ENCODE results near the gene CAMTA2.
"Not testable (repeated sequence)": the region's sequence is repeated elsewhere in the genome, so short reads cannot be mapped to it uniquely, and the experiment has no call there.

The CAMTA2 gene

GRCh38 chr17:4986951-4987766 lies at the start of gene CAMTA2:
Gene CAMTA2 (minus strand): TSS chr17:4987675. CDS start chr17:4986222, 1,453 bp downstream.
- in situ Hi-C loops (cut with MboI; ENCODE audit: low sequenced_read_pairs): no loop called here

- in situ Hi-C loops (cut with MboI; ENCODE audit: low sequenced_read_pairs): no loop called here
Measured at GRCh38 chr17:5035315-5035714, 47.8 kb upstream of the CAMTA2 start, which contains the start of gene SLC52A1. Gene SLC52A1 (minus strand): TSS chr17:5035426. CDS start chr17:5034606, 820 bp downstream.

GRCh38 chr17:5034651-5035050 lies 47.2 kb upstream of the CAMTA2 start:
- in situ Hi-C loops (cut with MboI; ENCODE audit: low sequenced_read_pairs): no loop called here

GRCh38 chr17:5034063-5034462 lies 46.6 kb upstream of the CAMTA2 start:
- in situ Hi-C loops (cut with MboI; ENCODE audit: low sequenced_read_pairs): no loop called here

- in situ Hi-C loops (cut with MboI; ENCODE audit: low sequenced_read_pairs): no loop called here
Measured at GRCh38 chr17:5033352-5034015, 46.0 kb upstream of the CAMTA2 start.

GRCh38 chr17:5032865-5033264 lies 45.4 kb upstream of the CAMTA2 start:
- in situ Hi-C loops (cut with MboI; ENCODE audit: low sequenced_read_pairs): no loop called here

- in situ Hi-C loops (cut with MboI; ENCODE audit: low sequenced_read_pairs): no loop called here
Measured at GRCh38 chr17:5031365-5032082, 44.0 kb upstream of the CAMTA2 start.

- in situ Hi-C loops (cut with MboI; ENCODE audit: low sequenced_read_pairs): not testable (repeated sequence)
Measured at GRCh38 chr17:5030168-5030567, 42.7 kb upstream of the CAMTA2 start.

- in situ Hi-C loops (cut with MboI; ENCODE audit: low sequenced_read_pairs): no loop called here
Measured at GRCh38 chr17:5027916-5028315, 40.4 kb upstream of the CAMTA2 start.

GRCh38 chr17:5027299-5027698 lies 39.8 kb upstream of the CAMTA2 start:
- in situ Hi-C loops (cut with MboI; ENCODE audit: low sequenced_read_pairs): no loop called here

GRCh38 chr17:5024604-5025003 lies 37.1 kb upstream of the CAMTA2 start:
- in situ Hi-C loops (cut with MboI; ENCODE audit: low sequenced_read_pairs): no loop called here

GRCh38 chr17:5023588-5024147 lies 36.2 kb upstream of the CAMTA2 start:
- in situ Hi-C loops (cut with MboI; ENCODE audit: low sequenced_read_pairs): no loop called here

- in situ Hi-C loops (cut with MboI; ENCODE audit: low sequenced_read_pairs): no loop called here
Measured at GRCh38 chr17:5022171-5022711, 34.8 kb upstream of the CAMTA2 start.

- in situ Hi-C loops (cut with MboI; ENCODE audit: low sequenced_read_pairs): no loop called here
Measured at GRCh38 chr17:5020502-5021023, 33.1 kb upstream of the CAMTA2 start.

GRCh38 chr17:5019475-5019956 lies 32.0 kb upstream of the CAMTA2 start:
- in situ Hi-C loops (cut with MboI; ENCODE audit: low sequenced_read_pairs): no loop called here

GRCh38 chr17:5014357-5014756 lies 26.9 kb upstream of the CAMTA2 start:
- in situ Hi-C loops (cut with MboI; ENCODE audit: low sequenced_read_pairs): no loop called here

- in situ Hi-C loops (cut with MboI; ENCODE audit: low sequenced_read_pairs): no loop called here
Measured at GRCh38 chr17:5011928-5012327, 24.5 kb upstream of the CAMTA2 start.

GRCh38 chr17:5003214-5003867 lies 15.9 kb upstream of the CAMTA2 start:
- in situ Hi-C loops (cut with MboI; ENCODE audit: low sequenced_read_pairs): no loop called here

GRCh38 chr17:5002121-5002788 lies 14.8 kb upstream of the CAMTA2 start:
- in situ Hi-C loops (cut with MboI; ENCODE audit: low sequenced_read_pairs): no loop called here
